Muscle of leg (tissue), 11 donors: ENCODE measurements around the gene OR2AG2. TPM values are rescaled to one million over a fixed set of nuclear protein-coding genes. Genes with fewer than 3 reads are reported as not detected.

Source experiments
- DNase-seq: peaks from one replicate; pipeline ENCODE4 v3.0.0; 2013
- H3K27ac ChIP-seq: one replicate; pipeline ENCODE4 v1.5.1; 2013; ENCODE audit warnings: mild to moderate bottlenecking, low read length, control low read depth
- H3K27me3 ChIP-seq: one replicate; pipeline ENCODE4 v1.6.1; 2013; ENCODE audit warnings: low read length; ENCODE audit not compliant: control insufficient read depth, insufficient read depth
- H3K36me3 ChIP-seq: one replicate; pipeline ENCODE4 v1.6.1; 2013; ENCODE audit warnings: low read length; ENCODE audit not compliant: control insufficient read depth, insufficient read depth
- H3K4me1 ChIP-seq: one replicate; pipeline ENCODE4 v1.6.1; 2013; ENCODE audit warnings: low read length; ENCODE audit not compliant: control insufficient read depth, insufficient read depth
- H3K4me3 ChIP-seq: one replicate; pipeline ENCODE4 v1.5.1; 2013; ENCODE audit warnings: low read length, control low read depth
- H3K9me3 ChIP-seq: replicated peaks from 2 replicates; pipeline ENCODE4 v1.6.1; 2013; ENCODE audit warnings: low read depth, low read length; ENCODE audit not compliant: control insufficient read depth
- WGBS: methylation state at CpG from one replicate; pipeline ENCODE4 v1.1.5; 2013; ENCODE audit warnings: missing lambda C conversion rate; ENCODE audit not compliant: insufficient coverage; 5-methylcytosine and 5-hydroxymethylcytosine counted together
- polyA plus RNA-seq, 8 donors: library from polyadenylated mRNA; unstranded; fragments of 120-200 nt; gene quantifications; one replicate each; pipeline versions ENCODE4 v1.2.1 to v1.2.3, GENCODE V29; 2013; ENCODE audit warnings: inconsistent platforms in 1 of 8, low replicate concordance in 1 of 8; ENCODE audit not compliant: insufficient read length in 8 of 8, insufficient read depth in 1 of 8
- total RNA-seq: library from RNA; stranded (reverse); fragments of 120-200 nt; gene quantifications from one replicate; pipeline ENCODE4 v1.2.4, GENCODE V29; 2013

The OR2AG2 gene
- total and polyA plus RNA-seq, 9 donors: 0.04 to 0.05 (median 0.04) TPM; not detected in 5

- no peaks in the 10 kb centered on the region for H3K9me3 ChIP-seq
- no peak overlapping the region for H3K4me3 ChIP-seq
- no peaks in the 10 kb centered on the region for H3K4me1 ChIP-seq
- WGBS: 70% methylated on average over 4 of the region's 7 CpGs
- no peaks in the 10 kb centered on the region for H3K36me3 ChIP-seq
- H3K27me3 ChIP-seq: no peaks in the 10 kb centered on the region
- no peak overlapping the region for H3K27ac ChIP-seq
- DNase-seq: no peak
These were observed 29.5 kb downstream of the OR2AG2 start for GRCh38 chr11:6742260-6742659.

GRCh38 chr11:6738590-6738989, 33.2 kb downstream of the OR2AG2 start:
- Histone ChIP-seq H3K9me3 (no peaks in the 10 kb centered on the region), H3K4me3 (no peak overlapping the region), H3K36me3 (no peaks in the 10 kb centered on the region), H3K27ac (no peak overlapping the region), H3K4me1 (no peaks in the 10 kb centered on the region), H3K27me3 (no peaks in the 10 kb centered on the region)
- WGBS: no CpG with 5 or more reads among the region's 1 CpG
- no peak for DNase-seq

GRCh38 chr11:6737872-6738466, 33.8 kb downstream of the OR2AG2 start:
- no CpG with 5 or more reads among the region's 2 CpGs for whole genome bisulfite sequencing

GRCh38 chr11:6736495-6737121, 35.2 kb downstream of the OR2AG2 start:
- Histone ChIP-seq H3K27ac (no peak overlapping the region), H3K4me1 (no peaks in the 10 kb centered on the region), H3K36me3 (no peaks in the 10 kb centered on the region), H3K27me3 (no peaks in the 10 kb centered on the region), H3K4me3 (no peak overlapping the region), H3K9me3 (no peaks in the 10 kb centered on the region)
- no CpG with 5 or more reads among the region's 3 CpGs for WGBS
- DNase-seq: no peak

More at GRCh38 chr11:6737872-6738466, 33.8 kb downstream of the OR2AG2 start:
- Histone ChIP-seq H3K9me3 (no peaks in the 10 kb centered on the region), H3K27ac (no peak overlapping the region), H3K36me3 (no peaks in the 10 kb centered on the region), H3K27me3 (no peaks in the 10 kb centered on the region), H3K4me1 (no peaks in the 10 kb centered on the region), H3K4me3 (no peak overlapping the region)
- peak; percentile 40 for DNase-seq

- no peaks in the 10 kb centered on the region for H3K4me1 ChIP-seq
- H3K27me3 ChIP-seq: no peaks in the 10 kb centered on the region
- H3K9me3 ChIP-seq: no peaks in the 10 kb centered on the region
- H3K27ac ChIP-seq: no peak overlapping the region
- no peak for DNase-seq
- no peaks in the 10 kb centered on the region for H3K36me3 ChIP-seq
- no CpG with 5 or more reads among the region's 3 CpGs for WGBS
- no peak overlapping the region for H3K4me3 ChIP-seq
These were observed 36.5 kb downstream of the OR2AG2 start for GRCh38 chr11:6735306-6735705.

GRCh38 chr11:6734616-6735015, 37.2 kb downstream of the OR2AG2 start:
- DNase-seq: no peak
- no CpG with 5 or more reads among the region's 3 CpGs for WGBS

GRCh38 chr11:6733326-6734275, 38.2 kb downstream of the OR2AG2 start:
- Histone ChIP-seq H3K4me1 (no peaks in the 10 kb centered on the region), H3K36me3 (no peaks in the 10 kb centered on the region)
- WGBS: 71% methylated on average over 1 of the region's 3 CpGs

More at GRCh38 chr11:6734616-6735015, 37.2 kb downstream of the OR2AG2 start:
- H3K4me1 ChIP-seq: no peaks in the 10 kb centered on the region
- H3K27ac ChIP-seq: no peak overlapping the region
- H3K36me3 ChIP-seq: no peaks in the 10 kb centered on the region
- H3K9me3 ChIP-seq: no peaks in the 10 kb centered on the region
- no peak overlapping the region for H3K4me3 ChIP-seq
- no peaks in the 10 kb centered on the region for H3K27me3 ChIP-seq

GRCh38 chr11:6727971-6728760, 43.6 kb downstream of the OR2AG2 start:
- WGBS: no CpG with 5 or more reads among the region's 6 CpGs
- Histone ChIP-seq H3K9me3 (peaks cover 3% of the 10 kb centered on the region), H3K4me3 (no peak overlapping the region)

More at GRCh38 chr11:6733326-6734275, 38.2 kb downstream of the OR2AG2 start:
- Histone ChIP-seq H3K27ac (no peak overlapping the region), H3K9me3 (no peaks in the 10 kb centered on the region), H3K27me3 (no peaks in the 10 kb centered on the region), H3K4me3 (no peak overlapping the region)
- DNase-seq: no peak

GRCh38 chr11:6725386-6725896, 46.3 kb downstream of the OR2AG2 start:
- Histone ChIP-seq H3K27ac (no peak overlapping the region), H3K9me3 (peaks cover 3% of the 10 kb centered on the region), H3K4me1 (peaks cover 4% of the 10 kb centered on the region), H3K4me3 (no peak overlapping the region), H3K36me3 (no peaks in the 10 kb centered on the region), H3K27me3 (no peaks in the 10 kb centered on the region)
- WGBS: no CpG with 5 or more reads among the region's 2 CpGs
- no peak for DNase-seq

More at GRCh38 chr11:6727971-6728760, 43.6 kb downstream of the OR2AG2 start:
- H3K36me3 ChIP-seq: no peaks in the 10 kb centered on the region
- no peaks in the 10 kb centered on the region for H3K4me1 ChIP-seq
- no peak for DNase-seq
- H3K27ac ChIP-seq: no peak overlapping the region
- no peaks in the 10 kb centered on the region for H3K27me3 ChIP-seq
